Erythroblast (primary cell): ENCODE measurements around the gene GMIP.

Experiments
- GATA1 ChIP-seq: IDR thresholded peaks from 2 replicates; pipeline ENCODE4 v1.6.1; 2011; ENCODE audit warnings: low read depth, mild to moderate bottlenecking, control low read depth, low read length, moderate library complexity
- POLR2A ChIP-seq: IDR thresholded peaks from 2 replicates; pipeline ENCODE4 v1.6.1; 2011; ENCODE audit warnings: mild to moderate bottlenecking, low read length

DNA sequence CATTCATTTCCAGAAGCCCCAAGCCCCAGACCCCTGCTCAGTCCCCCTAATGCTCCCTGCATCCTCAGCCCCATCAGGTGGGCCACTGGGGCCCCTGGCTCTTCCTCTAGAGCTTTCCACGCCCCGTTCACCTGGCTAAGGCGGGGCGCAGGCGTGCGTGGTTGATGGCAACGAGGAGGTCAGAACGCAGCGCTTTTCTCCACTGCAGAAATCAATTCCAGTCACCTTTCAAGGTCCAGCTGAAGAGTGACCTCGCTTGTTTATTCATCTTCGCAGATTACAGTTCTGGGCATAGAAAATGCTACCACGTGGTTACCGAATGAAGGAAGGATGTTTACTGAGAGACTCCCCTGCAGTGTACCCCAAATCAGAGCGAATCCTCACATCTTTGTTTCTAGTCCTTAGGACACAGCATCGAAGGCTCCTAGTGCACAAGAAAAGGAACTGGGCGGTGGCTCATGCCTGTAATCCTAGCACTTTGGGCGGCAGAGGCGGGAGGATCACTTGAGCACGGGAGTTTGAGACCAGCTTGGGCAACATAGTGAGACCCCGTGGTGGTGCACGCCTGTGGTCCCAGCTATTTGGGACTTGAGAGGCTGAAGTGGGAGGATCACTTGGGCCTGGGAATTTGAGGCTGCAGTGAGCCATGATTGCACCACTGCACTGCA lies 24.1 kb downstream of the GMIP start:
- TF ChIP-seq POLR2A, result no peak
- no peak for TF ChIP-seq GATA1
